ENCODE results near the gene TUFT1.
A peak's percentile ranks its signal among the peaks of the same experiment; 100 is the strongest.
"Not testable (repeated sequence)": the region's sequence is repeated elsewhere in the genome, so short reads cannot be mapped to it uniquely, and the experiment has no call there.

Gene TUFT1

GRCh38 chr1:151581451-151581850 lies 41.3 kb downstream of the TUFT1 start:
- ATAC-seq: no peak

DNA sequence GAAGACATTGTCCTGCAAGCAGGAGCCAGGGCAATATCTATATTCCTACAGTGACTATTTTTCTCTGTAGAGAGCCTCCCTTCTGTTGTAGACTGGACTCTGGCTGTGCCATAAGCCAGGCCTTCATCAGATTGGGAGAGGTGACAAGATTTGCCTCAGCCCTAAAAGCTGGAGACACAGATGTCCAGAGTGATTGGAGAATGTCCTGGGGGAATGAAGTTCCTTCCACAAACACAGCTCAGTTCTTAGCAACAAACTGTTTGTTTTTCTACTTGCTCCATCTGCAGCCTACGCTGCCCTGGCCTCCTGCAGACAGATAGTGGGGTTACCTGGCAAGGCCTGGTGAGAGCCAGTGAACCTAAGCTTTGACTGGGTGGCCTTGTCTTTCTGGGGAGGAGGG lies 41.8 kb downstream of the TUFT1 start:
- ATAC-seq: no peak

- ATAC-seq: no peak
These were observed 43.7 kb downstream of the TUFT1 start for GRCh38 chr1:151583796-151584195.

- no peak for ATAC-seq
These were observed 44.2 kb downstream of the TUFT1 start for GRCh38 chr1:151584278-151584677.

DNA sequence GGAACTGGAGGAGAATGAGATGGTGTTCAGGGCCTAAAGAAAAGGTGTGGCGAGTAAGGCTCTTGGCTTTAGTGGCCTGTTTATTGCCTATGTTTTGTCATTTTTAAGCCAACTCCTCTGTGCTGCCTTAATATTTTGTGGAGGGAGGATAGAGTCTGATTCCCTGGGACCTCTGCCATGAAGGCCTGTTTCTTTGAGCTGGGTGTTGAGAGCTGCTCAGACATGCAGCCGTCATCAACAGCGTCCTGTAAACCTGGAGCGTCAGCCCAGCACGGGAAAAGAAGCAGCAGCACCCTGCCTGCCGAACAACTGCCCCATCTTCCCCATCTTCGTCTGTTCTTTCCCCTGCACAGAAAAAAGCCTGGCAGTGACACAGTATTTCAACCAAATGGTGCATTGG lies 44.7 kb downstream of the TUFT1 start:
- ATAC-seq: no peak

- no peak for ATAC-seq
These were observed 45.5 kb downstream of the TUFT1 start for GRCh38 chr1:151585622-151586021.

DNA sequence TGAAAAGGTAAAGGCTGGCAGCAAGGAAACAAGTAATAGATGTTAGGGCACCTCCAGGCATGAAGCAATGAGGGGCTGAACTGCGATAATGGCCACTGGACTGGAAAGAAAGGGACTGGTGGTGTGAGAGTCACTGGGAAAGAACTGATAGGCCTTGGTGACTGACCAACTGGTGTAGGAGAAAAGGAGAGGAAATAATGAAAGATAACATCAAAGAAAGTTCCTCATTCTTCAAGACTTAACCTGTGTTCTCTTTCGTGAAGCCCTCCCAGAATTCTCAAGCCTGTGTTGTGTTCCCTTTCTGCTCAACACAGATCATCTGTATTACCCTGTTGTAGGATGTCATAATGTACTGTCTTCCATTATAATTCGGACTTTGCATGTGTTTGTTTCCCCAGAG lies 50.9 kb downstream of the TUFT1 start:
- no peak for ATAC-seq

DNA sequence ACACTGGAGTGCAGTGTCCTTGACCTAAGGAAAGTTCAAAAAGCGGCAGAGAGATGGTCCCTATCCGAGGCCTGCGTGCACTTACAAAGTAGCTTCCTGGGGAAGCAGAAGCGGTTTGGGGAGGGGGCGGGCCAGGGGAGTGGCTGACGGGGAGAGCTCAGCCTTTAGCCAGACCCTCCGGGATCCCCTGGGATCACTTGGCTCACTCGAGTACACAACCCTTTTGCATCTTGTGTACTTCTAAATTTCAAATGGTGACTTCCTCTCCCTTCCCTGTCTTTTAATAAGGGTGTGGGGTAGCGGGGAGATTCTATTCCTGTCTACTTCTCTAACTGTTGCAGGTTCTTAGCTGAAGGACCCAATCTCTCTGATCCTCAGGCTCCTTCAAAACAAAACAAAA lies 53.6 kb downstream of the TUFT1 start:
- ATAC-seq: no peak

DNA sequence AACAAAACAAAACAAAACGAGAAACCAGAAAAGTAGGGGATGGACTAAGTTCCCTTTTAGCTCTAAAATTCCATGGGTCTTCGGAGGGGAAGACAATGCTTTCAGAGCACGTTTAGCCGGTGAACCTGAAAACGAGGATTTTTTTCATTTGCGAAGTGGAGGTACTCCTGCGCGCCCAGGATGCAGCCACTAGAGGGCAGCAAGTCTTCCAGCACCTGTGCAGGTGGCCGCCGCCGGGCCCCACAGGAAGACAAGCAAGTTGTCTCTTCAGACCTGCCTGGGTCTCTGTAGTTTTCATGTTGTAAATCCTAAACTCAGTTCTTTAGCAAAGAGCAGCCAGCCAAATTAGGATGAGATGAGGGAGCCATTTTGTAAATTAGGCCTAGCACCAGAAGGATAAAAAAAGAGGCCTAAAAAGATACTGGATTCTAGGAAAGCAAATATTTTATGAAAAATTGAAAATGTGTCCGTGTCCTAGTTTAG lies 54.1 kb downstream of the TUFT1 start:
- ATAC-seq: peak; percentile 91 to 96

- ATAC-seq: no peak
These were observed 56.3 kb downstream of the TUFT1 start for GRCh38 chr1:151596166-151596953.

DNA sequence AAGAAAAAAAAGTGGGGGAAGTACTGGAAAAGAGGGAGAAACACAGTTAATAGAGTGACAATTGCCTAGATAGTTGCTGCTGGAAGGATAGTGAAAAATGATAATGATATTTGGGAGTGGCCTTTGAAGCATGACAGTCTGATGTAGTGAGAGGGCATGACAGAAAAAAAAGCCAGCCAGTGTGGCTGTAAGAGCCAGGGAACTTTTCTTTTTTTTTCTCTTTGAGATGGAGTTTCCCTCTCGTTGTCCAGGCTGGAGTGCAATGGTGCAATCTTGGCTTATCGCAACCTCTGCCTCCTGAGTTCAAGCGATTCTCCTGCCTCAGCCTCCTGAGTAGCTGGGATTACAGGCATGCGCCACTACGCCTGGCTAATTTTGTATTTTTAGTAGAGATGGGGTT lies 62.4 kb downstream of the TUFT1 start:
- not testable (repeated sequence) for ATAC-seq

DNA sequence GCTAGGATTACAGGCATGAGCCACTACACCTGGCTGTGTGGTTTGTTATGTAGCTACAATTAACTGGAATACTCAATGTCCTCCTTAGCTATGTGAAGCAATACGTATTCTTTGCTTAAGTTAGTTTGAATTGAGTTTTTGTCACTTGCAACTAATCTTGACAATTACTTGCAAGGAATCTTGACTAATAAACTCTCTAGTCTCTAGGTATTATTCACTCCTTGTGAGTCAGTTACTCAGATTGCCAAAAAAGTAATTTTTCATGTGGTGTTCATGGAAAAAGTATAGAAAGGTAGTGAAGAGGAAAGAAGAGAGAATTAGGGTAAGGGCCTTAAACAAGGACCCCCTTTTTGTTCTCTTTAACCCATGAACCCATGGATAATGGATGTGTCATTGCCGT lies 64.2 kb downstream of the TUFT1 start:
- ATAC-seq: no peak

- peak; percentile 60 to 71 for ATAC-seq
These were observed 66.3 kb downstream of the TUFT1 start for GRCh38 chr1:151606384-151606783.

DNA sequence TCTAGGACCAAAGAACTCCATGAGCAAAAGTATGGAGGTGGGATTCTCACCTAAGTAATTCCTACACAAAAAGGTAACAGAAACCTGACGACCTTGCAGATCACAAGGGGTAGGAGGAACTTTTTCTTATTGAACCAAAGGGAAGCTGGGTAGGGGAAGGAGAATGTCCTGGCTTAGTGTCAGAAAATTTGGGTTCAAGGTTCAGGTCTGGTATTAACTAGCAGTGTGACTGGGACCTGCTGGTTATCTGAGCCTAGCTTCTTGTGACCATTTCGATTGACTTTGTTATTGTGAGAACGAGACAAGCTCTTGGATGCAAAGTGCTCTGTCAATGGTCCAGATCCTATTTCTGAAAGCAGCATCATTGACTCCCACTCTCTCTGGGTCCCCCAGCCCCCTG lies 66.7 kb downstream of the TUFT1 start:
- no peak for ATAC-seq

GRCh38 chr1:151610142-151610541 lies 70.0 kb downstream of the TUFT1 start:
- no peak for ATAC-seq

GRCh38 chr1:151611288-151611790 lies 71.2 kb downstream of the TUFT1 start:
- no peak for ATAC-seq

GRCh38 chr1:151611832-151612500 lies 71.9 kb downstream of the TUFT1 start, which contains the start of gene SNX27:
Gene SNX27 (plus strand): TSS chr1:151612050. CDS start chr1:151612202, 152 bp downstream.
- ATAC-seq: peak; percentile 93 to 94

DNA sequence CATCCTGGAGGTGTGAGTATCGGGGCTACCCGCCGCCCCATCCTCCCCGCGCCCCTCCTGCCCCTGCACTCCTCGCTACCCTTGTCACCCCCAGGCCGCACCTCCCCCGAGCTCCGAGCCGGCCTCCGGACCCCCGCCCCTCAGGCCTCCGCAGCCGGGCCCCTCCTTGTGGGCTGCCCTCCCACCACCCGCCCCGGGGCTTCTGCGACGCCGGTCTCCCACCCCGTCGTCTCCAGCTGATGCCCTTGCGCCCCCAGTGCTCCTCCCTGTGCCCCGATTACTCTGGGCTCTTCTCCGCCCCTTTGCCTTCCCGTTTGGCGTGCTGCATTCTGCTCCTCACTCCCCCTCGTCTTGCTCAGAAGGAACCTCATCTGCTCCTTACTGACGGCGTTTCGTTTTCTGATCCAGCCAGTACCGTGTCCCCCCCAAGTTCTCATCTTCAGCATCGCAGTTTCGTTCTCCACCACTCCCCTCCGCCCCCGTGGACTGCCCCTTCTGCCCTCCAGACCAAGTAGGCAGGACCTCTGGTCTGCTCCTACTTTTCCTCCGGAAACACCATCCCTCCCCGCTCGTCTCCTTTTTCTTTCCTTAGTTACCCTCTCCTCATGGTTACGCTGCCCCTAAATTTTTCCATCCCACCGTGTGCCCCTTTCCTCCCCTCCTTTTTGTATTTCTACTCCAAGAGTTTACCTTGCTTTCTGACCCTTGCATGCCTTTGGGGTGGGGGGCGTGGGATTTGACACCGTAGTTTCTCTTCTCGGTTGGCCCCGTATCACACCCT lies 72.6 kb downstream of the TUFT1 start:
- peak in 1 of 2 donors; percentile 4 for ATAC-seq

- ATAC-seq: no peak
These were observed 73.2 kb downstream of the TUFT1 start for GRCh38 chr1:151613282-151613780.

DNA sequence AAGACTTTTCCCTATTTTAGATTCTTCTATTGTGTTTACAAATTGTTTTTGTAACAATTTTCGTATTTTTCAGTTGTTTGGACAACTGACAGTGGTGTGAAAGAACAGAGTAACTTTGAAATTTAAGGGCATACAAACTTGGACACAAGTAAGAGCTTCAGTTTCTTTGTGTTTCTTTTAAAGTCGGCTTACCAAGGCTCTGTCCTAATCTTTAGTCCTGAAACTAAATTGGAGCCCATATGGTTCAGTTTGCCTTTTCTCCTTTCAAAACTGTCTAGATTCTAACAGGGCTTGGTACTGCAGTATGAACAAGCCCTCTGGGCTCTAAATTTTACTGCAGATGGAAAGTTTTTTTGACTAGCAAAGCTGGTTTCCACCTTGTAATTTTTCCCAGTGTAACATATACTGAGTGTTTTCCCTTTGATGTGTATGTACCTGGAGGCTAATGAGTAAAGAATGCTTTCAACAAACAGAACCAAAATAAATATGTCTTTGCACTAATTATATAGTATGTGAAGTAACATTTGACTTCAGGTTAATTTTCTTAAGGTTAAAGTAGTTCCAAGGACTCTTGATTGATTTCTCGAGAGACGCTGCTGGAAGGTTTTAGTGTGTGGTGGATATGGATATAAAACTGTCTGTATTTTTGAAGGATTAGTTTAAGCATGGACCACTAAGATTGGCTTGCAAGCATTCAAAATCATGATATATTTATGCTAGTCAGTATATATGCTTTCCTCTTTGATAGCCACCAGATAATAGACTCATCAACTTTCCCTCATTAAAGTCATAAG lies 75.8 kb downstream of the TUFT1 start:
- ATAC-seq: no peak

- peak; percentile 37 to 42 for ATAC-seq
These were observed 76.4 kb downstream of the TUFT1 start for GRCh38 chr1:151616505-151616849.

GRCh38 chr1:151618003-151618402 lies 77.9 kb downstream of the TUFT1 start:
- ATAC-seq: no peak

All from activated CD4-positive, CD25-positive, alpha-beta regulatory T cell treated with anti-CD3 and anti-CD28 coated beads, Interleukin-2, amount 50 U/mL, for 24 hours (primary cell).